ENCODE measurements around the gene ZPR1. TPM values are rescaled to one million over a fixed set of nuclear protein-coding genes. Genes with fewer than 3 reads are reported as not detected.

ZPR1 gene
- total and polyA plus RNA-seq, 2 donors (not counting 1 experiment from before 2014, with no cell fraction given) = 17.9 to 63.1 TPM

GRCh38 chr11:116788534-116788933, 711 bp upstream of the ZPR1 start:
- H2AFZ ChIP-seq (ENCODE audit: insufficient read depth, low read depth, low read length, poor library complexity, severe bottlenecking) = peak overlapping the region; percentile 96
- H3K4me1 ChIP-seq (ENCODE audit: control insufficient read depth in 2 of 2, insufficient read depth in 2 of 2, low read length in 2 of 2) = peaks cover 22 to 29% of the 10 kb centered on the region in 2 donors
- ChIA-PET POLR2A (interaction anchor here (1.9 to 2.3 kb wide), 2 partner anchors 14 to 16 kb away, joined by 6 to 11 read pairs; partner anchors contain the start of gene BUD13), CTCF (interaction anchor here (1.3 to 7.1 kb wide), 4 partner anchors 48 to 439 kb away, joined by 5 to 80 read pairs (median 28); partner anchors contain the start of gene APOA1)
- peak overlapping the region; percentile 47 to 82 for H3K27ac ChIP-seq (ENCODE audit: low read length in 2 of 2)
- WGBS (ENCODE audit: insufficient coverage) = no CpG with 5 or more reads among the region's 4 CpGs
- peak overlapping the region; percentile 88 for H3K9ac ChIP-seq (ENCODE audit: low read length)
- Mint-ChIP-seq H3K27me3 (peaks cover 7% of the 10 kb centered on the region), H3K4me1 (peaks cover 37% of the 10 kb centered on the region), H3K27ac (peak overlapping the region; percentile 98), H3K4me3 (peak overlapping the region; percentile 98), H3K9me3 (ENCODE audit: insufficient read depth) (no peaks in the 10 kb centered on the region)
- peaks cover 34% of the 10 kb centered on the region for H3K79me2 ChIP-seq (ENCODE audit: control insufficient read depth, insufficient read depth, low read length)
- peak overlapping the region; percentile 69 to 88 (median 81) for H3K4me3 ChIP-seq (ENCODE audit: control extremely low read depth in 1 of 5, extremely low read depth in 1 of 5, insufficient read depth in 1 of 5, low read depth in 2 of 5, low read length in 4 of 5)
- H3K4me2 ChIP-seq (replicated peaks; ENCODE audit: low read depth, low read length, poor library complexity, severe bottlenecking) = peak overlapping the region; percentile 91
- DNase-seq (no peak), ATAC-seq (ENCODE audit: low read depth) (no peak)
- H3K27me3 ChIP-seq (replicated peaks in 1 of 4; ENCODE audit: control extremely low read depth in 1 of 4, control insufficient read depth in 3 of 4, insufficient read depth in 4 of 4, low read length in 3 of 4) = peaks cover 0 to 10% (median 0%) of the 10 kb centered on the region in 4 experiments
- intact Hi-C loops (cut with micrococcal nuclease) = loop anchor here (1.0 to 5.0 kb wide), 4 partner anchors 15 to 539 kb away; partner anchors contain the start of genes CEP164, PCSK7, RNF214 and SIDT2
- no peaks in the 10 kb centered on the region for H4K20me1 ChIP-seq (ENCODE audit: control insufficient read depth, insufficient read depth, low read length, poor library complexity, severe bottlenecking)
- H3K36me3 ChIP-seq (replicated peaks in 1 of 2; ENCODE audit: control extremely low read depth in 1 of 2, control insufficient read depth in 1 of 2, extremely low read depth in 1 of 2, insufficient read depth in 2 of 2, low read length in 1 of 2) = peaks cover 4 to 32% of the 10 kb centered on the region in 2 experiments
- TF ChIP-seq CTCF (IDR thresholded peaks at IDR 0.05) (no peak), EZH2 (IDR thresholded peaks at IDR 0.05; ENCODE audit: borderline replicate concordance, insufficient read depth, low read depth, low read length, poor library complexity, severe bottlenecking) (no peak)
- no peaks in the 10 kb centered on the region for H3K9me3 ChIP-seq (ENCODE audit: control extremely low read depth in 1 of 3, control insufficient read depth in 2 of 3, insufficient read depth in 1 of 3, low read length in 2 of 3)

- H4K20me1 ChIP-seq (ENCODE audit: control insufficient read depth, insufficient read depth, low read length, poor library complexity, severe bottlenecking) = peaks cover 5% of the 10 kb centered on the region
- H3K4me1 ChIP-seq (ENCODE audit: control insufficient read depth in 2 of 2, insufficient read depth in 2 of 2, low read length in 2 of 2) = peaks cover 22 to 29% of the 10 kb centered on the region in 2 donors
- H3K9ac ChIP-seq (ENCODE audit: low read length) = peak overlapping the region; percentile 88
- H3K9me3 ChIP-seq (ENCODE audit: control extremely low read depth in 1 of 3, control insufficient read depth in 2 of 3, insufficient read depth in 1 of 3, low read length in 2 of 3) = no peaks in the 10 kb centered on the region
- ChIA-PET POLR2A (interaction anchor here (0.7 to 2.3 kb wide), 3 partner anchors 12 to 357 kb away, joined by 6 to 11 read pairs (median 9); partner anchors contain the start of genes BUD13 and PAFAH1B2), CTCF (interaction anchor here (0.8 to 7.1 kb wide), 7 partner anchors 11 to 440 kb away, joined by 3 to 80 read pairs (median 5); partner anchors contain the start of genes APOA1 and BUD13)
- peaks cover 34% of the 10 kb centered on the region for H3K79me2 ChIP-seq (ENCODE audit: control insufficient read depth, insufficient read depth, low read length)
- peak overlapping the region; percentile 91 for H3K4me2 ChIP-seq (replicated peaks; ENCODE audit: low read depth, low read length, poor library complexity, severe bottlenecking)
- Mint-ChIP-seq H3K9me3 (ENCODE audit: insufficient read depth) (no peaks in the 10 kb centered on the region), H3K4me3 (peak overlapping the region; percentile 98), H3K27me3 (peaks cover 7% of the 10 kb centered on the region), H3K4me1 (peaks cover 37% of the 10 kb centered on the region), H3K27ac (peak overlapping the region; percentile 98)
- peaks cover 6 to 44% of the 10 kb centered on the region in 2 experiments for H3K36me3 ChIP-seq (replicated peaks in 1 of 2; ENCODE audit: control extremely low read depth in 1 of 2, control insufficient read depth in 1 of 2, extremely low read depth in 1 of 2, insufficient read depth in 2 of 2, low read length in 1 of 2)
- under 1% methylated on average over 13 of the region's 15 CpGs for WGBS (ENCODE audit: insufficient coverage)
- intact Hi-C loops (cut with micrococcal nuclease) = loop anchor here (5.0 kb wide), 1 partner anchor 540 kb away; the partner anchor contains the start of gene CEP164
- peak overlapping the region; percentile 7 to 82 for H3K27ac ChIP-seq (ENCODE audit: low read length in 2 of 2)
- no peak for ATAC-seq (ENCODE audit: low read depth)
- peak overlapping the region; percentile 45 to 88 (median 81) for H3K4me3 ChIP-seq (ENCODE audit: control extremely low read depth in 1 of 5, extremely low read depth in 1 of 5, insufficient read depth in 1 of 5, low read depth in 2 of 5, low read length in 4 of 5)
- peak overlapping the region; percentile 96 for H2AFZ ChIP-seq (ENCODE audit: insufficient read depth, low read depth, low read length, poor library complexity, severe bottlenecking)
- no peak for DNase-seq
- peaks cover 0 to 10% (median 0%) of the 10 kb centered on the region in 4 experiments for H3K27me3 ChIP-seq (replicated peaks in 1 of 4; ENCODE audit: control extremely low read depth in 1 of 4, control insufficient read depth in 3 of 4, insufficient read depth in 4 of 4, low read length in 3 of 4)
- TF ChIP-seq CTCF (IDR thresholded peaks at IDR 0.05) (no peak), EZH2 (IDR thresholded peaks at IDR 0.05; ENCODE audit: borderline replicate concordance, insufficient read depth, low read depth, low read length, poor library complexity, severe bottlenecking) (no peak)
Observed at GRCh38 chr11:116787436-116787785, 412 bp downstream of the ZPR1 start.
